H1 (cell line): ENCODE data around the gene CREB3L1. TPM values are rescaled to one million over a fixed set of nuclear protein-coding genes. Genes with fewer than 3 reads are reported as not detected.
A peak's percentile ranks its signal among the peaks of the same experiment; 100 is the strongest.

ENCODE experiments used
- CTCF ChIA-PET: fragments of 300-600 bp; sonication (Branson Sonifier 250); formaldehyde crosslinking; loops from one replicate; lab custom pipeline; 2021; ENCODE audit not compliant: partially characterized antibody; lab: Charles Lee
- POLR2A ChIA-PET: fragments of 300-600 bp; sonication (Branson Sonifier 250); formaldehyde crosslinking; loops from one replicate; lab custom pipeline; 2021; ENCODE audit warnings: inconsistent platforms; ENCODE audit not compliant: partially characterized antibody; lab: Charles Lee
- DNase-seq, 2 experiments: peaks; one replicate each; pipeline versions ENCODE4 v3.0.0 to v3.0.0-alpha.2; 2010 to 2022; ENCODE audit warnings: low spot score in 2 of 2, low read depth in 1 of 2, mixed read lengths in 1 of 2
- FAIRE-seq: peaks from 2 replicates; lab custom pipeline; 2011; peaks lifted over from hg19 to GRCh38; lab: Jason Lieb, UNC
- H2AFZ ChIP-seq: 2 replicates; pipeline ENCODE4 v1.8.1; 2012; ENCODE audit warnings: low read length, inconsistent platforms
- H2AK5ac ChIP-seq: 2 replicates; pipeline ENCODE4 v1.6.1; 2013; ENCODE audit warnings: low read depth, low read length
- H2BK120ac ChIP-seq: replicated peaks from 2 replicates; pipeline ENCODE3; 2013; ENCODE audit warnings: low read depth, low read length, inconsistent platforms
- H2BK12ac ChIP-seq: 2 replicates; pipeline ENCODE4 v1.6.1; 2013; ENCODE audit warnings: low read depth, low read length
- H2BK15ac ChIP-seq: 2 replicates; pipeline ENCODE4 v1.6.1; 2013; ENCODE audit warnings: low read length
- H2BK20ac ChIP-seq: 2 replicates; pipeline ENCODE4 v1.6.1; 2013; ENCODE audit warnings: low read length
- H2BK5ac ChIP-seq: 2 replicates; pipeline ENCODE4 v1.6.1; 2013; ENCODE audit warnings: low read depth, low read length
- H3K14ac ChIP-seq: 2 replicates; pipeline ENCODE4 v1.6.1; 2013; ENCODE audit warnings: inconsistent platforms; ENCODE audit not compliant: insufficient read length
- H3K18ac ChIP-seq: 2 replicates; pipeline ENCODE4 v1.6.1; 2013; ENCODE audit warnings: low read length; ENCODE audit errors: extremely low read depth
- H3K23ac ChIP-seq: 2 replicates; pipeline ENCODE4 v1.6.1; 2013; ENCODE audit warnings: inconsistent platforms; ENCODE audit not compliant: insufficient read length
- H3K23me2 ChIP-seq: 2 replicates; pipeline ENCODE4 v1.6.1; 2013; ENCODE audit warnings: low read depth, low read length
- H3K27ac ChIP-seq: 2 replicates; pipeline ENCODE4 v1.6.1; 2011; ENCODE audit warnings: low read depth, low read length, inconsistent platforms
- H3K27me3 ChIP-seq, 4 experiments: replicated peaks in 1 of 4; 1 replicate in 1 of 4; 2 replicates in 3 of 4; pipeline versions ENCODE4 v1.6.1 to v1.8.1; 2011 to 2013; ENCODE audit warnings: low read length in 3 of 4, mild to moderate bottlenecking in 3 of 4, inconsistent platforms in 2 of 4, mixed read lengths in 2 of 4, moderate library complexity in 1 of 4; ENCODE audit not compliant: control insufficient read depth in 3 of 4, insufficient read depth in 3 of 4; ENCODE audit errors: extremely low read depth in 1 of 4
- H3K36me3 ChIP-seq, 4 experiments: 2 replicates each; pipeline versions ENCODE4 v1.6.1 to v1.8.1; 2011 to 2013; ENCODE audit warnings: mild to moderate bottlenecking in 4 of 4, low read length in 3 of 4, moderate library complexity in 2 of 4, control low read depth in 1 of 4, inconsistent platforms in 1 of 4; ENCODE audit not compliant: insufficient read depth in 4 of 4, control insufficient read depth in 2 of 4
- H3K4ac ChIP-seq: replicated peaks from 2 replicates; pipeline ENCODE3; 2013; ENCODE audit warnings: low read length, low read depth, mixed read lengths, inconsistent platforms; ENCODE audit not compliant: insufficient read length
- H3K4me1 ChIP-seq, 4 experiments: replicated peaks in 1 of 4; 1 replicate in 1 of 4; 2 replicates in 3 of 4; pipeline versions ENCODE4 v1.6.1 to v1.8.1; 2011 to 2013; ENCODE audit warnings: low read length in 3 of 4, inconsistent platforms in 2 of 4, mixed read lengths in 1 of 4; ENCODE audit not compliant: insufficient read depth in 4 of 4, control insufficient read depth in 3 of 4
- H3K4me2 ChIP-seq, 2 experiments: 2 replicates each; pipeline versions ENCODE4 v1.6.1 to v1.8.1; 2011 to 2013; ENCODE audit warnings: low read depth in 2 of 2, low read length in 2 of 2, control low read depth in 1 of 2, inconsistent platforms in 1 of 2, mild to moderate bottlenecking in 1 of 2; ENCODE audit not compliant: insufficient read depth in 1 of 2
- H3K4me3 ChIP-seq, 4 experiments: fragments of 200-600, 300-600 bp in 1 of 4; sonication (generic), shearing (Covaris generic), sonication (Bioruptor Twin) in 1 of 4; 2 replicates each; pipeline versions ENCODE4 v1.5.1 to v1.8.1; 2011 to 2016; ENCODE audit warnings: low read length in 4 of 4, low read depth in 3 of 4, control low read depth in 2 of 4, inconsistent platforms in 2 of 4, mild to moderate bottlenecking in 2 of 4, mixed read lengths in 1 of 4, moderate library complexity in 1 of 4; ENCODE audit not compliant: insufficient read depth in 2 of 4; ENCODE audit errors: extremely low read depth in 1 of 4
- H3K56ac ChIP-seq: replicated peaks from 2 replicates; pipeline ENCODE3; 2013; ENCODE audit warnings: low read depth, mild to moderate bottlenecking, mixed read lengths, low read length, inconsistent platforms; ENCODE audit not compliant: insufficient read length
- H3K79me1 ChIP-seq: 2 replicates; pipeline ENCODE4 v1.6.1; 2013; ENCODE audit warnings: low read depth, low read length, control low read depth
- H3K79me2 ChIP-seq, 2 experiments: 2 replicates each; pipeline versions ENCODE4 v1.6.1 to v1.8.1; 2012 to 2013; ENCODE audit warnings: low read length in 2 of 2, mild to moderate bottlenecking in 2 of 2, inconsistent platforms in 1 of 2; ENCODE audit not compliant: insufficient read depth in 2 of 2, control insufficient read depth in 1 of 2
- H3K9ac ChIP-seq, 4 experiments: replicated peaks in 1 of 4; 1 replicate in 1 of 4; 2 replicates in 3 of 4; pipeline versions ENCODE4 v1.6.1 to v1.8.1; 2011 to 2013; ENCODE audit warnings: low read depth in 3 of 4, low read length in 3 of 4, control low read depth in 2 of 4, mild to moderate bottlenecking in 2 of 4, moderate library complexity in 2 of 4, inconsistent platforms in 1 of 4; ENCODE audit errors: extremely low read depth in 1 of 4
- H3K9me3 ChIP-seq, 2 experiments: 2 replicates each; pipeline versions ENCODE4 v1.6.1 to v1.8.1; 2012 to 2013; ENCODE audit warnings: mild to moderate bottlenecking in 2 of 2, moderate library complexity in 2 of 2, control low read depth in 1 of 2, inconsistent platforms in 1 of 2, low read depth in 1 of 2, low read length in 1 of 2, mixed read lengths in 1 of 2; ENCODE audit not compliant: insufficient read depth in 2 of 2
- H4K20me1 ChIP-seq, 2 experiments: replicated peaks in 1 of 2; 2 replicates each; pipeline versions ENCODE3 to v1.8.1; 2011 to 2013; ENCODE audit warnings: inconsistent platforms in 2 of 2, low read length in 2 of 2, mild to moderate bottlenecking in 1 of 2; ENCODE audit not compliant: insufficient read depth in 2 of 2, control insufficient read depth in 1 of 2
- H4K5ac ChIP-seq: 2 replicates; pipeline ENCODE4 v1.6.1; 2013; ENCODE audit warnings: low read length, low read depth, mixed read lengths, inconsistent platforms; ENCODE audit not compliant: insufficient read length
- H4K8ac ChIP-seq: 2 replicates; pipeline ENCODE4 v1.8.0; 2013; ENCODE audit warnings: mild to moderate bottlenecking, moderate library complexity, low read length, inconsistent platforms; ENCODE audit not compliant: insufficient read depth; ENCODE audit errors: extremely low read depth
- H4K91ac ChIP-seq: replicated peaks from 2 replicates; pipeline ENCODE3; 2013; ENCODE audit warnings: low read length, mixed read lengths, inconsistent platforms; ENCODE audit not compliant: insufficient read length
- CHD1 ChIP-seq: IDR thresholded peaks from 2 replicates; pipeline ENCODE4 v1.6.1; 2012; ENCODE audit warnings: low read depth, low read length, improper control_type of control experiment
- CTCF ChIP-seq, 3 experiments: IDR thresholded peaks; 1 replicate in 2 of 3; 2 replicates in 1 of 3; pipeline versions ENCODE4 v1.5.1 to v1.6.1; 2011; ENCODE audit warnings: low read length in 3 of 3, mild to moderate bottlenecking in 3 of 3, inconsistent platforms in 2 of 3, low read depth in 1 of 3, moderate library complexity in 1 of 3; ENCODE audit not compliant: insufficient read depth in 1 of 3; ENCODE audit errors: control extremely low read depth in 1 of 3
- EGR1 ChIP-seq: IDR thresholded peaks from 2 replicates; pipeline ENCODE4 v1.6.1; 2011; ENCODE audit warnings: low read depth, low read length, borderline replicate concordance
- RAD21 ChIP-seq, 2 experiments: IDR thresholded peaks in 1 of 2; conservative IDR thresholded peaks in 1 of 2; 2 replicates each; pipeline ENCODE4 v1.6.1; 2011; ENCODE audit warnings: low read depth in 2 of 2, low read length in 2 of 2, improper control_type of control experiment in 1 of 2, inconsistent platforms in 1 of 2, mild to moderate bottlenecking in 1 of 2, moderate library complexity in 1 of 2
- RFX5 ChIP-seq: IDR thresholded peaks from 2 replicates; pipeline ENCODE4 v1.6.1; 2011; ENCODE audit warnings: low read depth, low read length, improper control_type of control experiment, borderline replicate concordance
- TBP ChIP-seq: IDR thresholded peaks from 2 replicates; pipeline ENCODE4 v1.6.1; 2011; ENCODE audit warnings: low read depth, low read length, improper control_type of control experiment
- TEAD4 ChIP-seq: IDR thresholded peaks from 2 replicates; pipeline ENCODE4 v1.6.1; 2012; ENCODE audit warnings: low read depth, low read length, inconsistent platforms, mixed read lengths
- whole genome bisulfite sequencing, 2 experiments: shearing (Covaris generic) in 1 of 2; methylation state at CpG; one replicate each; pipeline versions ENCODE4 v1.1.6 to v1.1.7; 2013 to 2015; ENCODE audit warnings: low lambda C conversion rate in 2 of 2, mixed read lengths in 2 of 2, inconsistent platforms in 1 of 2, low coverage in 1 of 2, missing lambda C conversion rate in 1 of 2; ENCODE audit not compliant: insufficient replicate concordance in 2 of 2, insufficient coverage in 1 of 2, insufficient read length in 1 of 2; ENCODE audit errors: extremely low coverage in 1 of 2, missing lambda C conversion rate in 1 of 2; 5-methylcytosine and 5-hydroxymethylcytosine counted together
- polyA plus RNA-seq, 7 experiments: library from polyadenylated mRNA; depleted of rRNA in 3 of 7; stranded (reverse) in 5 of 7; unstranded in 2 of 7; fragments of >200 nt in 5 of 7; fragments of 200-250 nt in 2 of 7; gene quantifications; 1 replicate in 5 of 7; 2 replicates in 1 of 7; 4 replicates in 1 of 7; pipeline versions ENCODE4 v1.2.1 to v1.2.3, GENCODE V29; 2011 to 2013; ENCODE audit warnings: missing spikeins in 2 of 7, mixed read lengths in 2 of 7
- total RNA-seq: library from RNA; stranded (reverse); fragmentation: NEBNext Ultra II Directional; extraction: Animal tissue kit (Norgen Biotek cat#: 25700); gene quantifications from 2 replicates; pipeline ENCODE4 v1.2.1, GENCODE V29; 2021

CREB3L1 gene
- total and polyA plus RNA-seq, 2 of the 8 experiments (the other 6 are each of a cell fraction or from before 2014, with no cell fraction given) = 4.1 to 12.7 TPM

- no peak for FAIRE-seq
- no peaks in the 10 kb centered on the region for H3K79me2 ChIP-seq
These were observed 14.1 kb downstream of the CREB3L1 start for GRCh38 chr11:46291441-46292150.

More at GRCh38 chr11:46291441-46292150, 14.1 kb downstream of the CREB3L1 start:
- no peak for DNase-seq
- H2BK15ac ChIP-seq = peak overlapping the region; percentile 46; the same call in 1 of the 2 replicates
- peak overlapping the region; percentile 23 for H3K4ac ChIP-seq
- H4K91ac ChIP-seq = no peak overlapping the region
- H2BK20ac ChIP-seq = peak overlapping the region; percentile 38; the same call in 1 of the 2 replicates
- no peaks in the 10 kb centered on the region for H3K9me3 ChIP-seq
- no peaks in the 10 kb centered on the region for H3K27me3 ChIP-seq
- CTCF ChIA-PET = interaction anchor here (0.7 to 7.7 kb wide), 15 partner anchors 10 to 60 kb away, joined by 3 to 105 read pairs (median 4); partner anchors contain the start of gene CREB3L1
- H3K4me2 ChIP-seq = peak overlapping the region in 1 of 2 experiments; percentile 44; a peak in 1 of 4 replicates
- TF ChIP-seq RAD21 (IDR thresholded peaks at IDR 0.05 in 1 of 2, conservative IDR thresholded peaks at IDR 0.05 in 1 of 2; ENCODE audit: low read depth in 2 of 2, low read length in 2 of 2) (peak in 1 of 2 experiments; percentile 14; a peak in 1 of 4 replicates), RFX5 (no peak), TEAD4 (peak; percentile 76; the same call in 1 of the 2 replicates), TBP (no peak), EGR1 (no peak), CTCF (IDR thresholded peaks at IDR 0.05; ENCODE audit: control extremely low read depth in 1 of 3, insufficient read depth in 1 of 3, low read depth in 1 of 3, low read length in 3 of 3) (0 out of 4 replicates have a peak, but pooled peaks of 1 of the 3 experiments have one; percentile 4), CHD1 (no peak)
- H3K14ac ChIP-seq = no peak overlapping the region
- no peak overlapping the region for H4K8ac ChIP-seq
- peak overlapping the region; percentile 42; the same call in 1 of the 2 replicates for H3K18ac ChIP-seq
- H2BK12ac ChIP-seq = peak overlapping the region; percentile 99
- H3K79me1 ChIP-seq = peaks cover 2% of the 10 kb centered on the region; the same call in 1 of the 2 replicates
- peak overlapping the region; percentile 59; the same call in 1 of the 2 replicates for H2AK5ac ChIP-seq
- no peaks in the 10 kb centered on the region for H4K20me1 ChIP-seq
- H3K23ac ChIP-seq = no peak overlapping the region
- no peak overlapping the region for H3K9ac ChIP-seq
- H2AFZ ChIP-seq = no peak overlapping the region
- WGBS, 2 experiments = 76% methylated on average over 10 of the region's 10 CpGs; no CpG with 5 or more reads in 1 of the 2 experiments
- no peak overlapping the region for H3K56ac ChIP-seq
- no peak overlapping the region for H4K5ac ChIP-seq
- POLR2A ChIA-PET = interaction anchor here (1.1 to 4.4 kb wide), 9 partner anchors 12 to 52 kb away, joined by 3 to 43 read pairs (median 4); partner anchors contain the start of gene CREB3L1
- no peaks in the 10 kb centered on the region for H3K36me3 ChIP-seq
- H2BK120ac ChIP-seq = peak overlapping the region; percentile 25
- peaks cover 11% of the 10 kb centered on the region; the same call in 1 of the 2 replicates for H3K23me2 ChIP-seq
- H3K4me3 ChIP-seq = no peak overlapping the region
- peak overlapping the region; percentile 88 for H2BK5ac ChIP-seq
- peaks cover 24 to 50% (median 37%) of the 10 kb centered on the region in 4 experiments for H3K4me1 ChIP-seq
- peak overlapping the region; percentile 76; the same call in 1 of the 2 replicates for H3K27ac ChIP-seq
